GM23338 (cell line): ENCODE data around the gene CYP51A1. TPM values are rescaled to one million over a fixed set of nuclear protein-coding genes. Genes with fewer than 3 reads are reported as not detected.

ENCODE experiments used
- ATAC-seq: fragments of 200-7000 bp; cut with Tn5 transposase; 3 replicates; pipeline ENCODE4 v1.9.1; 2020
- DNase-seq: peaks from one replicate; pipeline ENCODE4 v3.0.0-alpha.2; 2015; ENCODE audit warnings: low spot score
- H2AFZ ChIP-seq: fragments of 200-600 bp; sonication (generic); 2 replicates; pipeline ENCODE4 v1.8.0; 2016; ENCODE audit warnings: antibody characterized with exemption, mild to moderate bottlenecking, moderate library complexity
- H3F3A ChIP-seq: fragments of 200-600 bp; sonication (generic); replicated peaks from 2 replicates; pipeline ENCODE4 v1.8.0; 2017; ENCODE audit warnings: antibody characterized with exemption, mixed run types, low read depth
- H3K27ac ChIP-seq: fragments of 200-600 bp; sonication (generic); 2 replicates; pipeline ENCODE4 v1.6.1; 2016; ENCODE audit warnings: low read depth
- H3K27me3 ChIP-seq: fragments of 200-600 bp; sonication (generic); 2 replicates; pipeline ENCODE4 v1.8.0; 2016; ENCODE audit warnings: mild to moderate bottlenecking, mixed run types, moderate library complexity; ENCODE audit not compliant: insufficient read depth
- H3K36me3 ChIP-seq: fragments of 200-600 bp; sonication (generic); 2 replicates; pipeline ENCODE4 v1.8.0; 2016; ENCODE audit warnings: mild to moderate bottlenecking; ENCODE audit not compliant: insufficient read depth
- H3K4me1 ChIP-seq: fragments of 200-600 bp; sonication (generic); 2 replicates; pipeline ENCODE4 v1.8.0; 2016; ENCODE audit warnings: mild to moderate bottlenecking, moderate library complexity; ENCODE audit not compliant: insufficient read depth
- H3K4me2 ChIP-seq: fragments of 200-600 bp; sonication (generic); 2 replicates; pipeline ENCODE4 v1.7.1; 2017; ENCODE audit warnings: mixed run types
- H3K4me3 ChIP-seq: fragments of 200-600 bp; sonication (generic); 2 replicates; pipeline ENCODE4 v1.6.1; 2016; ENCODE audit warnings: mixed run types
- H3K79me2 ChIP-seq: fragments of 200-600 bp; sonication (generic); replicated peaks from 2 replicates; pipeline ENCODE4 v1.8.0; 2017; ENCODE audit warnings: mild to moderate bottlenecking; ENCODE audit not compliant: insufficient read depth
- H3K9me2 ChIP-seq: fragments of 200-600 bp; sonication (generic); 2 replicates; pipeline ENCODE4 v1.8.0; 2017; ENCODE audit not compliant: insufficient read depth
- H4K20me1 ChIP-seq: fragments of 200-600 bp; sonication (generic); replicated peaks from 2 replicates; pipeline ENCODE4 v1.8.0; 2017; ENCODE audit warnings: mild to moderate bottlenecking; ENCODE audit not compliant: insufficient read depth
- H3K27ac Mint-ChIP-seq: 2 replicates; pipeline ENCODE4 v1.8.0; 2020; ENCODE audit warnings: inconsistent platforms, mild to moderate bottlenecking, moderate library complexity, mixed read lengths
- H3K27me3 Mint-ChIP-seq: 3 replicates; pipeline ENCODE4 v1.8.0; 2022; ENCODE audit warnings: low read depth, mild to moderate bottlenecking, moderate library complexity, mixed read lengths, inconsistent platforms; ENCODE audit not compliant: insufficient read depth, poor library complexity
- H3K36me3 Mint-ChIP-seq: 3 replicates; pipeline ENCODE4 v1.8.0; 2021; ENCODE audit warnings: low read depth, mild to moderate bottlenecking, inconsistent platforms, moderate library complexity, mixed read lengths
- H3K4me1 Mint-ChIP-seq: 3 replicates; pipeline ENCODE4 v1.8.0; 2020; ENCODE audit warnings: mild to moderate bottlenecking, inconsistent platforms, mixed read lengths
- H3K4me3 Mint-ChIP-seq: 3 replicates; pipeline ENCODE4 v1.8.0; 2021; ENCODE audit warnings: moderate library complexity, mild to moderate bottlenecking, inconsistent platforms, mixed read lengths
- H3K9me3 Mint-ChIP-seq: 3 replicates; pipeline ENCODE4 v1.8.0; 2020; ENCODE audit warnings: moderate library complexity, mild to moderate bottlenecking, inconsistent platforms, mixed read lengths
- CREB1 ChIP-seq: fragments of 250-450 bp; sonication (Bioruptor Pico); IDR thresholded peaks from 2 replicates; pipeline ENCODE4 v1.5.0; 2020; ENCODE audit warnings: low read depth, mild to moderate bottlenecking, moderate library complexity
- CTCF ChIP-seq, 2 experiments: fragments of 200-600 bp in 1 of 2; sonication (generic) in 1 of 2; conservative IDR thresholded peaks; 2 replicates each; pipeline versions ENCODE4 v1.5.1 to v1.6.1; 2016 to 2017; ENCODE audit warnings: antibody characterized with exemption in 2 of 2, low read depth in 2 of 2, mild to moderate bottlenecking in 2 of 2, moderate library complexity in 1 of 2
- ETS1 ChIP-seq: IDR thresholded peaks from 2 replicates; pipeline ENCODE4 v1.6.1; 2016; ENCODE audit warnings: antibody characterized with exemption
- EZH2 ChIP-seq: fragments of 200-600 bp; sonication (generic); IDR thresholded peaks from one replicate; pipeline ENCODE4 v1.8.0; 2017; ENCODE audit warnings: antibody characterized with exemption, mild to moderate bottlenecking, low read depth; ENCODE audit not compliant: unreplicated experiment
- EZH2phosphoT487 ChIP-seq: fragments of 200-600 bp; sonication (generic); IDR thresholded peaks from one replicate; pipeline ENCODE4 v1.8.1; 2018; ENCODE audit warnings: antibody characterized with exemption; ENCODE audit not compliant: unreplicated experiment
- JUNB ChIP-seq: IDR thresholded peaks from one replicate; pipeline ENCODE4 v1.6.1; 2016; ENCODE audit warnings: antibody characterized with exemption; ENCODE audit not compliant: unreplicated experiment
- NANOG ChIP-seq: IDR thresholded peaks from 2 replicates; pipeline ENCODE4 v1.6.1; 2016; ENCODE audit warnings: antibody characterized with exemption, borderline replicate concordance
- POLR2AphosphoS5 ChIP-seq: IDR thresholded peaks from 2 replicates; pipeline ENCODE4 v1.6.1; 2016; ENCODE audit warnings: antibody characterized with exemption, low read depth
- REST ChIP-seq: IDR thresholded peaks from one replicate; pipeline ENCODE4 v1.6.1; 2018; ENCODE audit warnings: antibody characterized with exemption; ENCODE audit not compliant: unreplicated experiment
- STAT1 ChIP-seq: IDR thresholded peaks from one replicate; pipeline ENCODE4 v1.6.1; 2016; ENCODE audit warnings: antibody characterized with exemption; ENCODE audit not compliant: unreplicated experiment
- ZNF114 ChIP-seq: fragments of 250-450 bp; sonication (Bioruptor Pico); IDR thresholded peaks from 2 replicates; pipeline ENCODE4 v1.5.0; 2020; ENCODE audit warnings: mild to moderate bottlenecking, moderate library complexity
- ZNF331 ChIP-seq: fragments of 250-450 bp; sonication (Bioruptor Pico); IDR thresholded peaks from 2 replicates; pipeline ENCODE4 v1.5.0; 2020; ENCODE audit warnings: low read depth, mild to moderate bottlenecking, moderate library complexity
- ZNF462 ChIP-seq: fragments of 250-450 bp; sonication (Bioruptor Pico); IDR thresholded peaks from 2 replicates; pipeline ENCODE4 v1.5.0; 2020; ENCODE audit warnings: mild to moderate bottlenecking, moderate library complexity
- polyA plus RNA-seq: library from polyadenylated mRNA; unstranded; fragments of >200 nt; fragmentation: Nextera tagmentation; extraction: Ambion mirVana; gene quantifications from 2 replicates; pipeline ENCODE4 v1.2.1, GENCODE V29; 2016
- total RNA-seq: library from RNA; depleted of rRNA; stranded (reverse); fragments of >200 nt; shearing (Covaris generic); gene quantifications from 2 replicates; pipeline ENCODE4 v1.2.3, GENCODE V29; 2014

CYP51A1 gene
- total and polyA plus RNA-seq, 2 experiments from 2014 or later: 65.6 to 163 TPM

- Histone ChIP-seq H3K79me2 (peaks cover 93% of the 10 kb centered on the region), H3K4me3 (no peak overlapping the region), H3K4me2 (no peak overlapping the region), H4K20me1 (peaks cover 34% of the 10 kb centered on the region), H3K4me1 (no peaks in the 10 kb centered on the region), H2AFZ (no peak overlapping the region), H3F3A (no peaks in the 10 kb centered on the region), H3K27ac (no peak overlapping the region), H3K27me3 (no peaks in the 10 kb centered on the region), H3K36me3 (peaks cover 63% of the 10 kb centered on the region), H3K9me2 (no peaks in the 10 kb centered on the region)
- no peak for TF ChIP-seq POLR2AphosphoS5
- TF ChIP-seq STAT1: no peak
- TF ChIP-seq ZNF462 (CRISPR knock-in tag): no peak
- TF ChIP-seq EZH2: no peak
- TF ChIP-seq ZNF114 (CRISPR knock-in tag): no peak
- no peak for TF ChIP-seq CTCF (conservative IDR thresholded peaks at IDR 0.05; ENCODE audit: low read depth in 2 of 2)
- no peak for TF ChIP-seq REST
- no peak for TF ChIP-seq NANOG
- no peak for TF ChIP-seq ETS1
- TF ChIP-seq JUNB: no peak
- no peak for TF ChIP-seq EZH2phosphoT487
- no peak for TF ChIP-seq CREB1
- TF ChIP-seq ZNF331 (CRISPR knock-in tag): no peak
- no peak overlapping the region for H3K4me3 Mint-ChIP-seq
- H3K9me3 Mint-ChIP-seq: no peaks in the 10 kb centered on the region
- no peak overlapping the region for H3K27ac Mint-ChIP-seq
- ATAC-seq (no peak), DNase-seq (no peak)
- H3K27me3 Mint-ChIP-seq: no peaks in the 10 kb centered on the region
- no peaks in the 10 kb centered on the region for H3K4me1 Mint-ChIP-seq
- H3K36me3 Mint-ChIP-seq: peaks cover 61% of the 10 kb centered on the region
Measured at GRCh38 chr7:92121681-92122080, 12.6 kb downstream of the CYP51A1 start.
